GM23338 (cell line): ENCODE results near the gene PRPF40B. TPM values are rescaled to one million over a fixed set of nuclear protein-coding genes. Genes with fewer than 3 reads are reported as not detected.
A peak's percentile ranks its signal among the peaks of the same experiment; 100 is the strongest.

Source experiments
- ATAC-seq: fragments of 200-7000 bp; cut with Tn5 transposase; 3 replicates; pipeline ENCODE4 v1.9.1; 2020
- DNase-seq: peaks from one replicate; pipeline ENCODE4 v3.0.0-alpha.2; 2015; ENCODE audit warnings: low spot score
- H2AFZ ChIP-seq: fragments of 200-600 bp; sonication (generic); 2 replicates; pipeline ENCODE4 v1.8.0; 2016; ENCODE audit warnings: antibody characterized with exemption, mild to moderate bottlenecking, moderate library complexity
- H3F3A ChIP-seq: fragments of 200-600 bp; sonication (generic); replicated peaks from 2 replicates; pipeline ENCODE4 v1.8.0; 2017; ENCODE audit warnings: antibody characterized with exemption, mixed run types, low read depth
- H3K27ac ChIP-seq: fragments of 200-600 bp; sonication (generic); 2 replicates; pipeline ENCODE4 v1.6.1; 2016; ENCODE audit warnings: low read depth
- H3K27me3 ChIP-seq: fragments of 200-600 bp; sonication (generic); 2 replicates; pipeline ENCODE4 v1.8.0; 2016; ENCODE audit warnings: mild to moderate bottlenecking, mixed run types, moderate library complexity; ENCODE audit not compliant: insufficient read depth
- H3K36me3 ChIP-seq: fragments of 200-600 bp; sonication (generic); 2 replicates; pipeline ENCODE4 v1.8.0; 2016; ENCODE audit warnings: mild to moderate bottlenecking; ENCODE audit not compliant: insufficient read depth
- H3K4me1 ChIP-seq: fragments of 200-600 bp; sonication (generic); 2 replicates; pipeline ENCODE4 v1.8.0; 2016; ENCODE audit warnings: mild to moderate bottlenecking, moderate library complexity; ENCODE audit not compliant: insufficient read depth
- H3K4me2 ChIP-seq: fragments of 200-600 bp; sonication (generic); 2 replicates; pipeline ENCODE4 v1.7.1; 2017; ENCODE audit warnings: mixed run types
- H3K4me3 ChIP-seq: fragments of 200-600 bp; sonication (generic); 2 replicates; pipeline ENCODE4 v1.6.1; 2016; ENCODE audit warnings: mixed run types
- H3K79me2 ChIP-seq: fragments of 200-600 bp; sonication (generic); replicated peaks from 2 replicates; pipeline ENCODE4 v1.8.0; 2017; ENCODE audit warnings: mild to moderate bottlenecking; ENCODE audit not compliant: insufficient read depth
- H3K9me2 ChIP-seq: fragments of 200-600 bp; sonication (generic); 2 replicates; pipeline ENCODE4 v1.8.0; 2017; ENCODE audit not compliant: insufficient read depth
- H4K20me1 ChIP-seq: fragments of 200-600 bp; sonication (generic); replicated peaks from 2 replicates; pipeline ENCODE4 v1.8.0; 2017; ENCODE audit warnings: mild to moderate bottlenecking; ENCODE audit not compliant: insufficient read depth
- H3K27ac Mint-ChIP-seq: 2 replicates; pipeline ENCODE4 v1.8.0; 2020; ENCODE audit warnings: inconsistent platforms, mild to moderate bottlenecking, moderate library complexity, mixed read lengths
- H3K27me3 Mint-ChIP-seq: 3 replicates; pipeline ENCODE4 v1.8.0; 2022; ENCODE audit warnings: low read depth, mild to moderate bottlenecking, moderate library complexity, mixed read lengths, inconsistent platforms; ENCODE audit not compliant: insufficient read depth, poor library complexity
- H3K36me3 Mint-ChIP-seq: 3 replicates; pipeline ENCODE4 v1.8.0; 2021; ENCODE audit warnings: low read depth, mild to moderate bottlenecking, inconsistent platforms, moderate library complexity, mixed read lengths
- H3K4me1 Mint-ChIP-seq: 3 replicates; pipeline ENCODE4 v1.8.0; 2020; ENCODE audit warnings: mild to moderate bottlenecking, inconsistent platforms, mixed read lengths
- H3K4me3 Mint-ChIP-seq: 3 replicates; pipeline ENCODE4 v1.8.0; 2021; ENCODE audit warnings: moderate library complexity, mild to moderate bottlenecking, inconsistent platforms, mixed read lengths
- H3K9me3 Mint-ChIP-seq: 3 replicates; pipeline ENCODE4 v1.8.0; 2020; ENCODE audit warnings: moderate library complexity, mild to moderate bottlenecking, inconsistent platforms, mixed read lengths
- JUNB ChIP-seq: IDR thresholded peaks from one replicate; pipeline ENCODE4 v1.6.1; 2016; ENCODE audit warnings: antibody characterized with exemption; ENCODE audit not compliant: unreplicated experiment
- POLR2AphosphoS5 ChIP-seq: IDR thresholded peaks from 2 replicates; pipeline ENCODE4 v1.6.1; 2016; ENCODE audit warnings: antibody characterized with exemption, low read depth
- polyA plus RNA-seq: library from polyadenylated mRNA; unstranded; fragments of >200 nt; fragmentation: Nextera tagmentation; extraction: Ambion mirVana; gene quantifications from 2 replicates; pipeline ENCODE4 v1.2.1, GENCODE V29; 2016
- total RNA-seq: library from RNA; depleted of rRNA; stranded (reverse); fragments of >200 nt; shearing (Covaris generic); gene quantifications from 2 replicates; pipeline ENCODE4 v1.2.3, GENCODE V29; 2014
- TF ChIP-seq, protein P1 (sequence below): fragments of 250-450 bp; sonication (Bioruptor Pico); IDR thresholded peaks from 2 replicates; pipeline ENCODE4 v1.5.0; 2020; ENCODE audit warnings: mild to moderate bottlenecking, moderate library complexity
- TF ChIP-seq, protein P2 (sequence below), 2 experiments: fragments of 200-600 bp in 1 of 2; sonication (generic) in 1 of 2; conservative IDR thresholded peaks; 2 replicates each; pipeline versions ENCODE4 v1.5.1 to v1.6.1; 2016 to 2017; ENCODE audit warnings: antibody characterized with exemption in 2 of 2, low read depth in 2 of 2, mild to moderate bottlenecking in 2 of 2, moderate library complexity in 1 of 2
- TF ChIP-seq, protein P3 (sequence below): IDR thresholded peaks from 2 replicates; pipeline ENCODE4 v1.6.1; 2016; ENCODE audit warnings: antibody characterized with exemption

PRPF40B gene
- total and polyA plus RNA-seq, 2 experiments from 2014 or later, result 17.9 to 19.0 TPM

DNA sequence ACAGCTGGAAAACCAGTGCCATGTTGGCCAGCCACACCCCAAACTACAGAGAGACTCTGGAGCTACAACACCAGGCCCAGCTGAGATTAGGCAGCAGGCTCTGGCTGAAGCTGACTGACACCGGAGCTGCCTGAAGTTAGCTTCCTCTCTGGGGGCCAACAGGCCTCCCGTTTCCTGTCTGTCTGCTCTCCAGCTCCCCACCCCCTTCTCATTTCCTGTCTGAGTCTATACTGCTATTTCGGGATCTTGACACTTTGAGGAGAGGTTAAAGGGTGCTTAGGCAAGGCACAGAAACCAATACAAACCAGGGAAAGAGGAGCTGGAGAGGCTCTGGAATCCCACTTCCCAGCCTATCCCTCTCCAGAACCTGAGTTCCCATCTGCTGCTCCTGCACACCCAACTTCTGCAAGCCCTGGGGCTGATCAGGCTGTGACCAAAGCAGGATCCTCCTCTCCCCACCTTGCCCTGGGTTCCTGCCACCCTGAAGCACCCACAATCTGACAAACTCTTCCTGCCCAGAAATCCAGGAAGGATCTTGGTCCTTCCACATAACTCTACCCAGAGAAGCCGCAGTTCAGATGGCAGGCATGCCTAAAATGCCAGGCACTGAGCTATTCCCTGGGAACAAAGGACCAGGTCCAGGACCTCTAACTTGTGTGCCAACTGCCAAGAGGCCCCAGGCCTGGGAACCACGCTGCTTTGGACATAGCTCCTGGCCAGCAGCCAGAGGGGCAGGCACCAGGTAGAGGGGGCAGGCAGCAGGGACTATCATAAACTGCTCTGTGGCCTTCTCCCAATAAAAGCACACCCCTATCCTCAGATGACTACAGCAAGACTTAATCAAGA is 39.9 kb downstream of the PRPF40B start:
- Histone ChIP-seq H3K4me2 (peak overlapping the region; percentile 71), H2AFZ (no peak overlapping the region)

DNA sequence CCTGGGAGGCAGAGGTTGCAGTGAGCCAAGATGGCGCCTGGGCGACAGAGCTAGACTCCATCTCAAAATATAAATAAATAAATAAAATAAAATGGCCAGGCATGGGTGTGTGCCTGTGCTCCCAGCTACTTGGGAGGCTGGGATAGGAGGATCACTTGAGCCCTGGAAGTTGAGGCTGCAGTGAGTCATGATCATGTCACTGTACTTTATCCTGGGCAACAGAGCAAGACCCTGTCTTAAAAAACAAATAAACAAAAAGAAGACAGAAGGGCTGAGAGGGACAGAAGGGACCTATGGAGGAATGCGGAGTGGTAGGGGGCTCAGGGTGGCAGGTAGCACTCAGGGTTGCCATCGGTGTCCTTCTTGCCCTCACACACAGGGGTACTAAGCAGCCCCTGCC is 40.8 kb downstream of the PRPF40B start:
- H3K9me2 ChIP-seq, result 0 out of 2 replicates have a peak, but pooled peaks cover 5% of the 10 kb centered on the region
- H3K79me2 ChIP-seq, result no peaks in the 10 kb centered on the region
- Mint-ChIP-seq H3K4me3 (no peak overlapping the region), H3K4me1 (peaks cover 24% of the 10 kb centered on the region), H3K27me3 (no peaks in the 10 kb centered on the region), H3K9me3 (no peaks in the 10 kb centered on the region), H3K36me3 (peaks cover 26% of the 10 kb centered on the region), H3K27ac (no peak overlapping the region)
- no peak overlapping the region for H2AFZ ChIP-seq
- DNase-seq (no peak), ATAC-seq (no peak)
- peaks cover 17% of the 10 kb centered on the region for H3K4me1 ChIP-seq
- no peak overlapping the region for H3K4me2 ChIP-seq
- no peaks in the 10 kb centered on the region for H3K27me3 ChIP-seq
- peaks cover 10% of the 10 kb centered on the region for H3K36me3 ChIP-seq
- 0 out of 2 replicates have a peak, but pooled peaks cover 5% of the 10 kb centered on the region for H4K20me1 ChIP-seq
- H3F3A ChIP-seq, result no peaks in the 10 kb centered on the region
- H3K27ac ChIP-seq, result no peak overlapping the region; the same call in 1 of the 2 replicates
- no peak overlapping the region for H3K4me3 ChIP-seq
- TF ChIP-seq, protein P1, sequence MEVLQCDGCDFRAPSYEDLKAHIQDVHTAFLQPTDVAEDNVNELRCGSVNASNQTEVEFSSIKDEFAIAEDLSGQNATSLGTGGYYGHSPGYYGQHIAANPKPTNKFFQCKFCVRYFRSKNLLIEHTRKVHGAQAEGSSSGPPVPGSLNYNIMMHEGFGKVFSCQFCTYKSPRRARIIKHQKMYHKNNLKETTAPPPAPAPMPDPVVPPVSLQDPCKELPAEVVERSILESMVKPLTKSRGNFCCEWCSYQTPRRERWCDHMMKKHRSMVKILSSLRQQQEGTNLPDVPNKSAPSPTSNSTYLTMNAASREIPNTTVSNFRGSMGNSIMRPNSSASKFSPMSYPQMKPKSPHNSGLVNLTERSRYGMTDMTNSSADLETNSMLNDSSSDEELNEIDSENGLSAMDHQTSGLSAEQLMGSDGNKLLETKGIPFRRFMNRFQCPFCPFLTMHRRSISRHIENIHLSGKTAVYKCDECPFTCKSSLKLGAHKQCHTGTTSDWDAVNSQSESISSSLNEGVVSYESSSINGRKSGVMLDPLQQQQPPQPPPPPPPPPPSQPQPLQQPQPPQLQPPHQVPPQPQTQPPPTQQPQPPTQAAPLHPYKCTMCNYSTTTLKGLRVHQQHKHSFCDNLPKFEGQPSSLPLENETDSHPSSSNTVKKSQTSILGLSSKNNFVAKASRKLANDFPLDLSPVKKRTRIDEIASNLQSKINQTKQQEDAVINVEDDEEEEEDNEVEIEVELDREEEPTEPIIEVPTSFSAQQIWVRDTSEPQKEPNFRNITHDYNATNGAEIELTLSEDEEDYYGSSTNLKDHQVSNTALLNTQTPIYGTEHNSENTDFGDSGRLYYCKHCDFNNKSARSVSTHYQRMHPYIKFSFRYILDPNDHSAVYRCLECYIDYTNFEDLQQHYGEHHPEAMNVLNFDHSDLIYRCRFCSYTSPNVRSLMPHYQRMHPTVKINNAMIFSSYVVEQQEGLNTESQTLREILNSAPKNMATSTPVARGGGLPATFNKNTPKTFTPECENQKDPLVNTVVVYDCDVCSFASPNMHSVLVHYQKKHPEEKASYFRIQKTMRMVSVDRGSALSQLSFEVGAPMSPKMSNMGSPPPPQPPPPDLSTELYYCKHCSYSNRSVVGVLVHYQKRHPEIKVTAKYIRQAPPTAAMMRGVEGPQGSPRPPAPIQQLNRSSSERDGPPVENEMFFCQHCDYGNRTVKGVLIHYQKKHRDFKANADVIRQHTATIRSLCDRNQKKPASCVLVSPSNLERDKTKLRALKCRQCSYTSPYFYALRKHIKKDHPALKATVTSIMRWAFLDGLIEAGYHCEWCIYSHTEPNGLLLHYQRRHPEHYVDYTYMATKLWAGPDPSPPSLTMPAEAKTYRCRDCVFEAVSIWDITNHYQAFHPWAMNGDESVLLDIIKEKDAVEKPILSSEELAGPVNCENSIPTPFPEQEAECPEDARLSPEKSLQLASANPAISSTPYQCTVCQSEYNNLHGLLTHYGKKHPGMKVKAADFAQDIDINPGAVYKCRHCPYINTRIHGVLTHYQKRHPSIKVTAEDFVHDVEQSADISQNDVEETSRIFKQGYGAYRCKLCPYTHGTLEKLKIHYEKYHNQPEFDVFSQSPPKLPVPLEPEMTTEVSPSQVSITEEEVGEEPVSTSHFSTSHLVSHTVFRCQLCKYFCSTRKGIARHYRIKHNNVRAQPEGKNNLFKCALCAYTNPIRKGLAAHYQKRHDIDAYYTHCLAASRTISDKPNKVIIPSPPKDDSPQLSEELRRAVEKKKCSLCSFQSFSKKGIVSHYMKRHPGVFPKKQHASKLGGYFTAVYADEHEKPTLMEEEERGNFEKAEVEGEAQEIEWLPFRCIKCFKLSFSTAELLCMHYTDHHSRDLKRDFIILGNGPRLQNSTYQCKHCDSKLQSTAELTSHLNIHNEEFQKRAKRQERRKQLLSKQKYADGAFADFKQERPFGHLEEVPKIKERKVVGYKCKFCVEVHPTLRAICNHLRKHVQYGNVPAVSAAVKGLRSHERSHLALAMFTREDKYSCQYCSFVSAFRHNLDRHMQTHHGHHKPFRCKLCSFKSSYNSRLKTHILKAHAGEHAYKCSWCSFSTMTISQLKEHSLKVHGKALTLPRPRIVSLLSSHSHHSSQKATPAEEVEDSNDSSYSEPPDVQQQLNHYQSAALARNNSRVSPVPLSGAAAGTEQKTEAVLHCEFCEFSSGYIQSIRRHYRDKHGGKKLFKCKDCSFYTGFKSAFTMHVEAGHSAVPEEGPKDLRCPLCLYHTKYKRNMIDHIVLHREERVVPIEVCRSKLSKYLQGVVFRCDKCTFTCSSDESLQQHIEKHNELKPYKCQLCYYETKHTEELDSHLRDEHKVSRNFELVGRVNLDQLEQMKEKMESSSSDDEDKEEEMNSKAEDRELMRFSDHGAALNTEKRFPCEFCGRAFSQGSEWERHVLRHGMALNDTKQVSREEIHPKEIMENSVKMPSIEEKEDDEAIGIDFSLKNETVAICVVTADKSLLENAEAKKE (CRISPR knock-in tag), result no peak
- TF ChIP-seq, protein P2, sequence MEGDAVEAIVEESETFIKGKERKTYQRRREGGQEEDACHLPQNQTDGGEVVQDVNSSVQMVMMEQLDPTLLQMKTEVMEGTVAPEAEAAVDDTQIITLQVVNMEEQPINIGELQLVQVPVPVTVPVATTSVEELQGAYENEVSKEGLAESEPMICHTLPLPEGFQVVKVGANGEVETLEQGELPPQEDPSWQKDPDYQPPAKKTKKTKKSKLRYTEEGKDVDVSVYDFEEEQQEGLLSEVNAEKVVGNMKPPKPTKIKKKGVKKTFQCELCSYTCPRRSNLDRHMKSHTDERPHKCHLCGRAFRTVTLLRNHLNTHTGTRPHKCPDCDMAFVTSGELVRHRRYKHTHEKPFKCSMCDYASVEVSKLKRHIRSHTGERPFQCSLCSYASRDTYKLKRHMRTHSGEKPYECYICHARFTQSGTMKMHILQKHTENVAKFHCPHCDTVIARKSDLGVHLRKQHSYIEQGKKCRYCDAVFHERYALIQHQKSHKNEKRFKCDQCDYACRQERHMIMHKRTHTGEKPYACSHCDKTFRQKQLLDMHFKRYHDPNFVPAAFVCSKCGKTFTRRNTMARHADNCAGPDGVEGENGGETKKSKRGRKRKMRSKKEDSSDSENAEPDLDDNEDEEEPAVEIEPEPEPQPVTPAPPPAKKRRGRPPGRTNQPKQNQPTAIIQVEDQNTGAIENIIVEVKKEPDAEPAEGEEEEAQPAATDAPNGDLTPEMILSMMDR (conservative IDR thresholded peaks at IDR 0.05; ENCODE audit: low read depth in 2 of 2), result no peak
- TF ChIP-seq POLR2AphosphoS5 (no peak), JUNB (no peak)

More for the DNA sequence above, 39.9 kb downstream of the PRPF40B start:
- DNase-seq (peak; percentile 83), ATAC-seq (peak; percentile 82)
- H3K36me3 ChIP-seq, result peaks cover 10% of the 10 kb centered on the region
- H4K20me1 ChIP-seq, result peaks cover 5% of the 10 kb centered on the region; the same call in 1 of the 2 replicates
- H3K27me3 ChIP-seq, result no peaks in the 10 kb centered on the region
- 0 out of 2 replicates have a peak overlapping the region, but pooled peaks have one; percentile 26 for H3K4me3 ChIP-seq
- Mint-ChIP-seq H3K9me3 (no peaks in the 10 kb centered on the region), H3K27me3 (no peaks in the 10 kb centered on the region), H3K4me1 (peaks cover 24% of the 10 kb centered on the region), H3K4me3 (peak overlapping the region; percentile 5; the same call in 1 of the 3 replicates), H3K36me3 (peaks cover 29% of the 10 kb centered on the region), H3K27ac (peak overlapping the region; percentile 87)
- H3K4me1 ChIP-seq, result peaks cover 17% of the 10 kb centered on the region
- no peaks in the 10 kb centered on the region for H3F3A ChIP-seq
- H3K9me2 ChIP-seq, result 0 out of 2 replicates have a peak, but pooled peaks cover 5% of the 10 kb centered on the region
- TF ChIP-seq, protein P3, sequence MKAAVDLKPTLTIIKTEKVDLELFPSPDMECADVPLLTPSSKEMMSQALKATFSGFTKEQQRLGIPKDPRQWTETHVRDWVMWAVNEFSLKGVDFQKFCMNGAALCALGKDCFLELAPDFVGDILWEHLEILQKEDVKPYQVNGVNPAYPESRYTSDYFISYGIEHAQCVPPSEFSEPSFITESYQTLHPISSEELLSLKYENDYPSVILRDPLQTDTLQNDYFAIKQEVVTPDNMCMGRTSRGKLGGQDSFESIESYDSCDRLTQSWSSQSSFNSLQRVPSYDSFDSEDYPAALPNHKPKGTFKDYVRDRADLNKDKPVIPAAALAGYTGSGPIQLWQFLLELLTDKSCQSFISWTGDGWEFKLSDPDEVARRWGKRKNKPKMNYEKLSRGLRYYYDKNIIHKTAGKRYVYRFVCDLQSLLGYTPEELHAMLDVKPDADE, result peak; percentile 74; the same call in 1 of the 2 replicates
- no peak for TF ChIP-seq POLR2AphosphoS5
- H3K79me2 ChIP-seq, result no peaks in the 10 kb centered on the region
- peak overlapping the region; percentile 87 for H3K27ac ChIP-seq
